SJCRH30 (cell line): ENCODE data around the gene CDC6. TPM values are rescaled to one million over a fixed set of nuclear protein-coding genes. Genes with fewer than 3 reads are reported as not detected.

Experiments
- DNase-seq, 2 experiments: peaks; one replicate each; pipeline ENCODE4 v3.0.0-alpha.2; 2015 to 2020
- H3K27ac ChIP-seq: fragments of 250-450 bp; sonication (Bioruptor Pico); 2 replicates; pipeline ENCODE4 v1.5.1; 2020; ENCODE audit warnings: mild to moderate bottlenecking, moderate library complexity
- H3K27me3 ChIP-seq: fragments of 250-450 bp; sonication (Bioruptor Pico); 2 replicates; pipeline ENCODE4 v1.5.1; 2020; ENCODE audit warnings: mild to moderate bottlenecking, moderate library complexity
- H3K36me3 ChIP-seq: fragments of 250-450 bp; sonication (Bioruptor Pico); 2 replicates; pipeline ENCODE4 v1.5.1; 2020; ENCODE audit warnings: mild to moderate bottlenecking, moderate library complexity
- H3K4me1 ChIP-seq: fragments of 250-450 bp; sonication (Bioruptor Pico); 2 replicates; pipeline ENCODE4 v1.5.1; 2020; ENCODE audit warnings: mild to moderate bottlenecking, moderate library complexity
- H3K4me3 ChIP-seq: fragments of 250-450 bp; sonication (Bioruptor Pico); 2 replicates; pipeline ENCODE4 v1.5.1; 2020; ENCODE audit warnings: mild to moderate bottlenecking, moderate library complexity
- H3K9me3 ChIP-seq: fragments of 250-450 bp; sonication (Bioruptor Pico); replicated peaks from 2 replicates; pipeline ENCODE4 v1.5.1; 2020; ENCODE audit warnings: mild to moderate bottlenecking, moderate library complexity
- total RNA-seq: library from RNA; depleted of rRNA; stranded (reverse); fragments of >200 nt; shearing (Covaris generic); gene quantifications from 2 replicates; pipeline ENCODE4 v1.2.3, GENCODE V29; 2014

Gene CDC6
- total RNA-seq, 1 experiment from 2014 or later = 97.0 TPM

GRCh38 chr17:40343219-40344119 lies 55.8 kb downstream of the CDC6 start:
- H3K9me3 ChIP-seq = no peaks in the 10 kb centered on the region
- peak overlapping the region; percentile 92 for H3K27ac ChIP-seq
- peak; percentile 76 to 78 for DNase-seq
- peaks cover 2% of the 10 kb centered on the region; the same call in 1 of the 2 replicates for H3K36me3 ChIP-seq
- H3K4me1 ChIP-seq = peaks cover 56% of the 10 kb centered on the region
- no peaks in the 10 kb centered on the region for H3K27me3 ChIP-seq
- peak overlapping the region; percentile 70 for H3K4me3 ChIP-seq

GRCh38 chr17:40344421-40345160 lies 56.9 kb downstream of the CDC6 start:
- Histone ChIP-seq H3K4me1 (peaks cover 52% of the 10 kb centered on the region), H3K4me3 (peak overlapping the region; percentile 70), H3K27me3 (no peaks in the 10 kb centered on the region), H3K27ac (peak overlapping the region; percentile 92), H3K9me3 (no peaks in the 10 kb centered on the region), H3K36me3 (peaks cover 8% of the 10 kb centered on the region)
- DNase-seq = no peak

- H3K9me3 ChIP-seq = no peaks in the 10 kb centered on the region
- peak; percentile 81 to 84 for DNase-seq
- peak overlapping the region; percentile 70 for H3K4me3 ChIP-seq
- H3K4me1 ChIP-seq = peaks cover 57% of the 10 kb centered on the region
- no peaks in the 10 kb centered on the region for H3K27me3 ChIP-seq
- H3K36me3 ChIP-seq = peaks cover 12% of the 10 kb centered on the region
- peak overlapping the region; percentile 92 for H3K27ac ChIP-seq
Measured at GRCh38 chr17:40345161-40345993, 57.7 kb downstream of the CDC6 start.

- Histone ChIP-seq H3K27me3 (no peaks in the 10 kb centered on the region), H3K36me3 (peaks cover 12% of the 10 kb centered on the region), H3K4me1 (peaks cover 57% of the 10 kb centered on the region), H3K9me3 (no peaks in the 10 kb centered on the region), H3K4me3 (peak overlapping the region; percentile 70), H3K27ac (peak overlapping the region; percentile 92)
- DNase-seq = peak; percentile 85 to 92
Measured at GRCh38 chr17:40345994-40346764, 58.5 kb downstream of the CDC6 start.

- peak overlapping the region; percentile 70 for H3K4me3 ChIP-seq
- no peak for DNase-seq
- peaks cover 63% of the 10 kb centered on the region for H3K4me1 ChIP-seq
- H3K9me3 ChIP-seq = no peaks in the 10 kb centered on the region
- H3K27me3 ChIP-seq = no peaks in the 10 kb centered on the region
- H3K27ac ChIP-seq = peak overlapping the region; percentile 92
- peaks cover 18% of the 10 kb centered on the region for H3K36me3 ChIP-seq
Measured at GRCh38 chr17:40346765-40347158, 59.1 kb downstream of the CDC6 start.

- Histone ChIP-seq H3K27ac (peak overlapping the region; percentile 92), H3K36me3 (peaks cover 25% of the 10 kb centered on the region), H3K4me3 (peak overlapping the region; percentile 70), H3K4me1 (peaks cover 70% of the 10 kb centered on the region), H3K27me3 (no peaks in the 10 kb centered on the region), H3K9me3 (no peaks in the 10 kb centered on the region)
- peak in 1 of 2 experiments; percentile 42 for DNase-seq
Measured at GRCh38 chr17:40347319-40348135, 59.8 kb downstream of the CDC6 start.

GRCh38 chr17:40348136-40348504 lies 60.4 kb downstream of the CDC6 start:
- no peak overlapping the region for H3K27ac ChIP-seq
- H3K9me3 ChIP-seq = no peaks in the 10 kb centered on the region
- no peaks in the 10 kb centered on the region for H3K27me3 ChIP-seq
- H3K36me3 ChIP-seq = peaks cover 31% of the 10 kb centered on the region
- H3K4me1 ChIP-seq = peaks cover 70% of the 10 kb centered on the region
- DNase-seq = no peak
- H3K4me3 ChIP-seq = no peak overlapping the region

- Histone ChIP-seq H3K9me3 (no peaks in the 10 kb centered on the region), H3K4me3 (no peak overlapping the region), H3K4me1 (peaks cover 64% of the 10 kb centered on the region), H3K27ac (no peak overlapping the region), H3K36me3 (peaks cover 38% of the 10 kb centered on the region), H3K27me3 (no peaks in the 10 kb centered on the region)
- DNase-seq = no peak
Measured at GRCh38 chr17:40348562-40349476, 61.1 kb downstream of the CDC6 start.

GRCh38 chr17:40349477-40349894 lies 61.8 kb downstream of the CDC6 start:
- peaks cover 42% of the 10 kb centered on the region for H3K36me3 ChIP-seq

GRCh38 chr17:40349895-40350688 lies 62.4 kb downstream of the CDC6 start:
- Histone ChIP-seq H3K36me3 (peaks cover 47% of the 10 kb centered on the region), H3K27ac (peak overlapping the region; percentile 84), H3K27me3 (no peaks in the 10 kb centered on the region), H3K4me3 (peak overlapping the region; percentile 17; the same call in 1 of the 2 replicates), H3K9me3 (no peaks in the 10 kb centered on the region), H3K4me1 (peaks cover 54% of the 10 kb centered on the region)
- peak; percentile 66 for DNase-seq

More at GRCh38 chr17:40349477-40349894, 61.8 kb downstream of the CDC6 start:
- no peak overlapping the region for H3K27ac ChIP-seq
- DNase-seq = no peak
- no peaks in the 10 kb centered on the region for H3K27me3 ChIP-seq
- H3K4me1 ChIP-seq = peaks cover 58% of the 10 kb centered on the region
- H3K4me3 ChIP-seq = no peak overlapping the region
- no peaks in the 10 kb centered on the region for H3K9me3 ChIP-seq

- peak; percentile 76 to 81 for DNase-seq
- H3K27me3 ChIP-seq = no peaks in the 10 kb centered on the region
- H3K9me3 ChIP-seq = no peaks in the 10 kb centered on the region
- peaks cover 52% of the 10 kb centered on the region for H3K4me1 ChIP-seq
- H3K36me3 ChIP-seq = peaks cover 53% of the 10 kb centered on the region
- peak overlapping the region; percentile 84 for H3K27ac ChIP-seq
- H3K4me3 ChIP-seq = peak overlapping the region; percentile 17; the same call in 1 of the 2 replicates
Measured at GRCh38 chr17:40350689-40351358, 63.1 kb downstream of the CDC6 start.
